Naive thymus-derived CD8-positive, alpha-beta T cell (primary cell): ENCODE results near the gene EXOC3L2. TPM values are rescaled to one million over a fixed set of nuclear protein-coding genes. Genes with fewer than 3 reads are reported as not detected.

Source experiments
- ATAC-seq, 2 donors: fragments of 150-1000 bp; cut with Tn5 transposase in 1 of 2; sonication (Bioruptor Pico), chemical (Tn5 transposase) in 1 of 2; 1 replicate in 1 of 2; 2 replicates in 1 of 2; pipeline ENCODE4 v1.10.0; 2021; ENCODE audit warnings: mild to moderate bottlenecking in 2 of 2, moderate library complexity in 2 of 2
- POLR2A ChIA-PET: fragments of 350-600 bp; sonication (Branson Sonifier 250); formaldehyde crosslinking; loops from one replicate; lab custom pipeline; 2021; ENCODE audit warnings: antibody characterized with exemption; lab: Charles Lee
- DNase-seq, 10 donors: peaks; one replicate each; pipeline versions ENCODE4 v3.0.0 to v3.0.0-alpha.2; 2020 to 2022
- H3K27ac Mint-ChIP-seq, 10 donors: one replicate each; pipeline ENCODE4 v1.8.0; 2020 to 2022; ENCODE audit warnings: mild to moderate bottlenecking in 10 of 10, mixed read lengths in 10 of 10, moderate library complexity in 4 of 10, inconsistent platforms in 1 of 10
- H3K27me3 Mint-ChIP-seq, 5 donors: one replicate each; pipeline ENCODE4 v1.8.0; 2021 to 2022; ENCODE audit warnings: mixed read lengths in 5 of 5
- H3K36me3 Mint-ChIP-seq, 3 donors: one replicate each; pipeline ENCODE4 v1.8.0; 2020 to 2022; ENCODE audit warnings: mixed read lengths in 3 of 3, mild to moderate bottlenecking in 2 of 3, inconsistent platforms in 1 of 3
- H3K4me1 Mint-ChIP-seq, 4 donors: one replicate each; pipeline ENCODE4 v1.8.0; 2021 to 2022; ENCODE audit warnings: mixed read lengths in 4 of 4
- H3K4me3 Mint-ChIP-seq, 10 donors: one replicate each; pipeline ENCODE4 v1.8.0; 2020 to 2022; ENCODE audit warnings: mild to moderate bottlenecking in 10 of 10, mixed read lengths in 10 of 10, moderate library complexity in 6 of 10, inconsistent platforms in 1 of 10
- H3K9me3 Mint-ChIP-seq, 9 donors: one replicate each; pipeline ENCODE4 v1.8.0; 2020 to 2022; ENCODE audit warnings: mixed read lengths in 9 of 9, mild to moderate bottlenecking in 3 of 9, inconsistent platforms in 1 of 9, moderate library complexity in 1 of 9
- polyA plus RNA-seq, 3 donors: library from polyadenylated mRNA; unstranded; fragments of 300-500 nt; fragmentation: Illumina TruSeq; gene quantifications; one replicate each; pipeline ENCODE4 v1.2.3, GENCODE V29; 2021
- total RNA-seq, 8 experiments: library from RNA in 2 of 8; stranded (reverse) in 2 of 8; gene quantifications; one replicate each; pipeline ENCODE4 v1.2.3 and lab custom pipeline; 2021 to 2026

The EXOC3L2 gene
- total and polyA plus RNA-seq, 5 experiments from 2014 or later: not detected

DNA sequence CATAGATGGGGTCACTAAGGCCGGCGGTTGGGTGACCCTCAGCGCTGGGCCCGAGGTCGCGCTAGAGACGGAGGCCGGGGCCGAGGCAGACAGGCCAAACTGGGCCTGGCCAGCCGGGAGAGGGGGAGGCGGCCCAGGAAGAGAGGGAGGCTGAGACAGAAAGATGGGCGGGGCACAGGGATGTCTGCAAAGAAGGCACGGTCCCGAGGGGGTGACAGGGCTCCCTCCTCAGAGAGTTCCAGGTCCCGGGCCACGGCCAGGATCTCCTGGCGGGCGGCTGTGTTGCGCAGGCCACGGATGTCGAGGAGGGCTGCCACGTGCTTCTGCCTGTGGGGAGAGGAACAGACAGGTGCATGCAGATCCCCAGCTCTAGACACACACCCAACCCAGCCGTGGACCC is 32.2 kb downstream of the EXOC3L2 start:
- H3K36me3 Mint-ChIP-seq: no peaks in the 10 kb centered on the region
- DNase-seq: no peak
- POLR2A ChIA-PET: interaction anchor here (0.7 kb wide), 1 partner anchor 77 kb away, joined by 3 read pairs; no protein-coding TSS in a partner anchor

DNA sequence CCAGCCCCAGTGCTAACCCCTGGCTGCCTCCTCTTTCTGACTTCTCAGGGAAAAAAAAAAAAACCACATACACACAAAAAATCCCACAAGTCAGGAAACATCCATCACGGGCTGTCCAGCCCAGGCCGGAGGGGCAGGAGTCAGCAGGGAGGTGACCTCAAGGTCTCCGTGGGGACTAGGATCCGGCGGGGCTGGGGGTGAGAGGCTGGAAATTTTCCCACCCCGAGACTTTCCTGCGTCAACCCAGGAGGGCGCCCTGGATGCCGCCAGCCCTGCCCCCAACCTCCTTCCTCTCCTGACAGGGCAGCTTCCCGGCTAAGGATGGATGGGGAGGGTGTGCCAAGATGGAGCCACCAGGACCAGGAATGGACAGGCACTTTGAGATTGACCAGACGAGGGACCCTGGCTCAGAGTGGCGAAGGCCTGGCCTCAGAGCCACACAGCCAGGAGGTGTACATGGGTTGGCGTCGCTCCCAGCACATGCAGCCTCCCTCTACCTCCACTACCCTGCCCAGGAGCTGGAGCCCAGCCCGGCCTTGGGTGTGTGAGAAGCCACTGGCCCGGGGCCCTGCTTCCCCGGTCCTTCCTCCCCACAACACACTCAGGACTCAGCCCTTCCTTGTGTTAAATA is 33.3 kb downstream of the EXOC3L2 start:
- H3K27me3 Mint-ChIP-seq: peaks cover 6 to 44% (median 17%) of the 10 kb centered on the region in 5 donors
- H3K9me3 Mint-ChIP-seq: no peaks in the 10 kb centered on the region
- H3K4me1 Mint-ChIP-seq: peaks cover 0 to 6% (median 4%) of the 10 kb centered on the region in 4 donors
- POLR2A ChIA-PET: no interaction called here
- H3K4me3 Mint-ChIP-seq: no peak overlapping the region
- H3K27ac Mint-ChIP-seq: no peak overlapping the region
- ATAC-seq (no peak), DNase-seq (no peak)
- no peaks in the 10 kb centered on the region for H3K36me3 Mint-ChIP-seq

More for the DNA sequence above, 32.2 kb downstream of the EXOC3L2 start:
- peaks cover 6 to 51% (median 20%) of the 10 kb centered on the region in 5 donors for H3K27me3 Mint-ChIP-seq
- ATAC-seq: no peak
- H3K27ac Mint-ChIP-seq: no peak overlapping the region
- H3K9me3 Mint-ChIP-seq: no peaks in the 10 kb centered on the region
- peaks cover 0 to 6% (median 4%) of the 10 kb centered on the region in 4 donors for H3K4me1 Mint-ChIP-seq
- no peak overlapping the region for H3K4me3 Mint-ChIP-seq

DNA sequence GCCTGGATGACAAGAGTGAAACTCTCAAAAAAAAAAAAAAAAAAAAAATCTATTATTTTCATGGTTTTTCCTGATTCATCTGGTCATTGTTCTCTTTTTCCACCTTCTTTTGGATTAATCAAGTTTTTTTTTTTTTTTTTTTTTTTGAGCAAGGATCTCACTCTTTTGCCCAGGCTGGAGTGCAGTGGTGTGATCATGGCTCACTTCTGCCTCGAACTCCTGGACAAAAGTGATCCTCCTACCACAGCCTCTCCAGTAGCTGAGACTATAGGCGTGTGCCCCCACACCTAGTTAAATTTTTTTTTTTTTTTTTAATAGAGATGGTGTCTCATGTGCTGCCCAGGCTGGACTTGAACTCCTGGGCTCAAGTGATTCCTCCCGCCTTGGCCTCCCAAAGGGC is 38.9 kb downstream of the EXOC3L2 start:
- Mint-ChIP-seq H3K36me3 (peaks cover 0 to 3% (median 0%) of the 10 kb centered on the region in 3 donors), H3K9me3 (no peaks in the 10 kb centered on the region), H3K27ac (no peak overlapping the region), H3K4me3 (no peak overlapping the region), H3K4me1 (peaks cover 0 to 3% (median 1%) of the 10 kb centered on the region in 4 donors), H3K27me3 (peaks cover 0 to 8% (median 0%) of the 10 kb centered on the region in 5 donors)
- ATAC-seq (no peak), DNase-seq (no peak)
- POLR2A ChIA-PET: no interaction called here

DNA sequence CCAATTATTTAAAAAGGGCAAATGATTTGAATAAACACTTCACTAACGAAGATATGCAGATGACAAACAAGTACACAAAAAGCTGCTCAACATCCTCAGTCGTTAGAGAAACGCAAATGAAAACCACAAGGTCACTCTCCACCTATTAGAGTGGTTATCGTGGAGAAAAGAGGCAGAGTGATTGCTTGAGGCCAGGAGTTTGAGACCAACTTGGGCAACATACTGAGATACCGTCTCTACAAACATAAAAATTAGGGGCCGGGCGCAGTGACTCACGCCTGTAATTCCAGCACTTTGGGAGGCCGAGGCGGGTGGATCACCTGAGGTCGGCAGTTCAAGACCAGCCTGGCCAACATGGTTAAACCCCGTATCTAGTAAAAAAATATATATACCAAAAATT is 39.4 kb downstream of the EXOC3L2 start:
- peaks cover 0 to 3% (median 0%) of the 10 kb centered on the region in 5 donors for H3K27me3 Mint-ChIP-seq
- no peaks in the 10 kb centered on the region for H3K9me3 Mint-ChIP-seq
- POLR2A ChIA-PET: no interaction called here

GRCh38 chr19:45202637-45203036 is 42.6 kb downstream of the EXOC3L2 start:
- Mint-ChIP-seq H3K36me3 (peaks cover 0 to 3% (median 2%) of the 10 kb centered on the region in 3 donors), H3K4me3 (no peak overlapping the region), H3K9me3 (no peaks in the 10 kb centered on the region), H3K4me1 (peaks cover 0 to 2% (median 0%) of the 10 kb centered on the region in 4 donors), H3K27ac (peak overlapping the region in 1 of 10 donors; percentile 45), H3K27me3 (peaks cover 0 to 3% (median 0%) of the 10 kb centered on the region in 5 donors)
- ATAC-seq (no peak), DNase-seq (no peak)
- POLR2A ChIA-PET: no interaction called here

More for the DNA sequence above, 39.4 kb downstream of the EXOC3L2 start:
- Mint-ChIP-seq H3K36me3 (peaks cover 0 to 3% (median 2%) of the 10 kb centered on the region in 3 donors), H3K4me3 (no peak overlapping the region), H3K27ac (no peak overlapping the region), H3K4me1 (peaks cover 0 to 3% (median 1%) of the 10 kb centered on the region in 4 donors)
- no peak for ATAC-seq
- DNase-seq: no peak

GRCh38 chr19:45200568-45200967 is 44.6 kb downstream of the EXOC3L2 start:
- H3K27ac Mint-ChIP-seq: no peak overlapping the region
- H3K9me3 Mint-ChIP-seq: no peaks in the 10 kb centered on the region
- H3K27me3 Mint-ChIP-seq: peaks cover 0 to 3% (median 0%) of the 10 kb centered on the region in 5 donors
- H3K36me3 Mint-ChIP-seq: peaks cover 0 to 3% (median 2%) of the 10 kb centered on the region in 3 donors
- DNase-seq (no peak), ATAC-seq (no peak)
- H3K4me1 Mint-ChIP-seq: peaks cover 0 to 4% (median 0%) of the 10 kb centered on the region in 4 donors
- POLR2A ChIA-PET: no interaction called here
- no peak overlapping the region for H3K4me3 Mint-ChIP-seq

DNA sequence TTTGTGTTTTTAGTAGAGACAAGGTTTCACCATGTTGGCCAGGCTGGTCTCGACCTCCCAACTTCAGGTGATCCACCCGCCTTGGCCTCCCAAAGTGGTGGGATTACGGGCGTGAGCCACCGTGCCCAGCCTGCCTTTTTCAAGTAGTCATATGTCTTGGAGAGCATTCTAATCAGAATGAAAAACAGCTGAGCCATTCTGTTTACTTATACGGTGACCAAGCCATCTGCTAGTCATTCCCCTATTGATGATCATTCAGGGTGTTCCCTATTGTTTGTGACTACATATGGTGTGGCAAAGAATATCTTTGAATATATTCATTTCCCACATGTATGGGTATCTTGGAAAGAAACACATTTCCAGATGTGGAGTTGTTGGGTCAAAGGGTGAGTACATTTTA is 49.4 kb downstream of the EXOC3L2 start:
- Mint-ChIP-seq H3K4me3 (no peak overlapping the region), H3K27me3 (peaks cover 0 to 3% (median 0%) of the 10 kb centered on the region in 5 donors), H3K27ac (no peak overlapping the region), H3K9me3 (no peaks in the 10 kb centered on the region), H3K36me3 (no peaks in the 10 kb centered on the region), H3K4me1 (peaks cover 0 to 2% (median 0%) of the 10 kb centered on the region in 4 donors)
- no peak for DNase-seq
- POLR2A ChIA-PET: no interaction called here
- no peak for ATAC-seq

DNA sequence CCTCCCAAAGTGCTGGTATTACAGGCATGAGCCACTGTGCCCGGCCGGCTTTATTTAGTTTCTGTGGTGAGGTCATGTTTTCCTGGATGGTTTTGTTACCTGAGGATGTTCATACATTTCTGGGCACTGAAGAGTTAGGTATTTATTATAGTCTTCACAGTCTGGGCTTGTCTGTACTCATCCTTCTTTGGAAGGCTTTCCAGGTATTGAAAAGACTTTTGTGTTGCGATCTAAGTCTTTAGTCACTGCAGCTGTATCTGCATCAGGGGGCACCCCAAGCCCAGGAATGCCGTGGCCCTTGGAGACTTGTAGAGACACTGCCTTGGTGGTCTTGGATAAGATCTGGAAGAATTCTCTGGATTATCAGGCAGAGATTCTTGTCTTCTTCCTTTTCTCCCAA is 53.8 kb downstream of the EXOC3L2 start:
- Mint-ChIP-seq H3K36me3 (peaks cover 0 to 4% (median 0%) of the 10 kb centered on the region in 3 donors), H3K4me3 (no peak overlapping the region), H3K9me3 (no peaks in the 10 kb centered on the region), H3K27me3 (peaks cover 0 to 3% (median 0%) of the 10 kb centered on the region in 5 donors), H3K4me1 (peaks cover 2 to 10% (median 3%) of the 10 kb centered on the region in 4 donors), H3K27ac (no peak overlapping the region)
- POLR2A ChIA-PET: interaction anchor here (0.9 kb wide), 1 partner anchor 13 kb away, joined by 3 read pairs; the partner anchor contains the start of gene BLOC1S3
- DNase-seq (no peak), ATAC-seq (no peak)

GRCh38 chr19:45189971-45190370 is 55.2 kb downstream of the EXOC3L2 start:
- H3K4me3 Mint-ChIP-seq: no peak overlapping the region
- DNase-seq: no peak

GRCh38 chr19:45187421-45188100 is 57.6 kb downstream of the EXOC3L2 start:
- POLR2A ChIA-PET: interaction anchor here (1.8 kb wide), 1 partner anchor 9 kb away, joined by 6 read pairs; the partner anchor contains the start of genes BLOC1S3 and TRAPPC6A
- ATAC-seq: peak; percentile 89 to 93
- H3K9me3 Mint-ChIP-seq: no peaks in the 10 kb centered on the region
- H3K27ac Mint-ChIP-seq: peak overlapping the region in 4 of 10 donors; percentile 34 to 91 (median 54)
- H3K36me3 Mint-ChIP-seq: peaks cover 0 to 7% (median 0%) of the 10 kb centered on the region in 3 donors
- H3K27me3 Mint-ChIP-seq: no peaks in the 10 kb centered on the region
- peaks cover 4 to 21% (median 15%) of the 10 kb centered on the region in 4 donors for H3K4me1 Mint-ChIP-seq
- peak overlapping the region in 1 of 10 donors; percentile 10 for H3K4me3 Mint-ChIP-seq
- DNase-seq: peak in 6 of 10 donors; percentile 29 to 73 (median 53)

More at GRCh38 chr19:45189971-45190370, 55.2 kb downstream of the EXOC3L2 start:
- no peak for ATAC-seq
- no peaks in the 10 kb centered on the region for H3K9me3 Mint-ChIP-seq
- no peaks in the 10 kb centered on the region for H3K27me3 Mint-ChIP-seq
- POLR2A ChIA-PET: interaction anchor here (0.7 kb wide), 1 partner anchor 31 kb away, joined by 4 read pairs; no protein-coding TSS in a partner anchor
- peaks cover 0 to 4% (median 0%) of the 10 kb centered on the region in 3 donors for H3K36me3 Mint-ChIP-seq
- peaks cover 2 to 10% (median 6%) of the 10 kb centered on the region in 4 donors for H3K4me1 Mint-ChIP-seq
- no peak overlapping the region for H3K27ac Mint-ChIP-seq

GRCh38 chr19:45186509-45187334 is 58.5 kb downstream of the EXOC3L2 start:
- Mint-ChIP-seq H3K27me3 (no peaks in the 10 kb centered on the region), H3K27ac (no peak overlapping the region), H3K36me3 (peaks cover 0 to 9% (median 0%) of the 10 kb centered on the region in 3 donors), H3K9me3 (no peaks in the 10 kb centered on the region), H3K4me1 (peaks cover 6 to 26% (median 18%) of the 10 kb centered on the region in 4 donors), H3K4me3 (no peak overlapping the region)
- ATAC-seq (no peak), DNase-seq (no peak)
- POLR2A ChIA-PET: interaction anchor here (1.8 kb wide), 1 partner anchor 8 kb away, joined by 6 read pairs; the partner anchor contains the start of genes BLOC1S3 and TRAPPC6A

- Mint-ChIP-seq H3K4me3 (no peak overlapping the region), H3K9me3 (no peaks in the 10 kb centered on the region), H3K36me3 (peaks cover 0 to 18% (median 2%) of the 10 kb centered on the region in 3 donors), H3K27ac (peak overlapping the region in 1 of 10 donors; percentile 43), H3K27me3 (no peaks in the 10 kb centered on the region), H3K4me1 (peaks cover 15 to 44% (median 38%) of the 10 kb centered on the region in 4 donors)
- POLR2A ChIA-PET: interaction anchor here (0.6 to 1.4 kb wide), 2 partner anchors 15 to 145 kb away, joined by 3 to 5 read pairs; partner anchors contain the start of gene CLASRP
- DNase-seq (no peak), ATAC-seq (no peak)
Observed at GRCh38 chr19:45184115-45184514, 61.1 kb downstream of the EXOC3L2 start.
